GM18517 (cell line): ENCODE results near the gene MKX.

Experiments
- ATAC-seq: cut with Tn5 transposase; IDR thresholded peaks from one replicate; pipeline ENCODE4 v1.9.1; 2021; ENCODE audit warnings: mild to moderate bottlenecking, moderate library complexity; ENCODE audit not compliant: unreplicated experiment

The MKX gene

DNA sequence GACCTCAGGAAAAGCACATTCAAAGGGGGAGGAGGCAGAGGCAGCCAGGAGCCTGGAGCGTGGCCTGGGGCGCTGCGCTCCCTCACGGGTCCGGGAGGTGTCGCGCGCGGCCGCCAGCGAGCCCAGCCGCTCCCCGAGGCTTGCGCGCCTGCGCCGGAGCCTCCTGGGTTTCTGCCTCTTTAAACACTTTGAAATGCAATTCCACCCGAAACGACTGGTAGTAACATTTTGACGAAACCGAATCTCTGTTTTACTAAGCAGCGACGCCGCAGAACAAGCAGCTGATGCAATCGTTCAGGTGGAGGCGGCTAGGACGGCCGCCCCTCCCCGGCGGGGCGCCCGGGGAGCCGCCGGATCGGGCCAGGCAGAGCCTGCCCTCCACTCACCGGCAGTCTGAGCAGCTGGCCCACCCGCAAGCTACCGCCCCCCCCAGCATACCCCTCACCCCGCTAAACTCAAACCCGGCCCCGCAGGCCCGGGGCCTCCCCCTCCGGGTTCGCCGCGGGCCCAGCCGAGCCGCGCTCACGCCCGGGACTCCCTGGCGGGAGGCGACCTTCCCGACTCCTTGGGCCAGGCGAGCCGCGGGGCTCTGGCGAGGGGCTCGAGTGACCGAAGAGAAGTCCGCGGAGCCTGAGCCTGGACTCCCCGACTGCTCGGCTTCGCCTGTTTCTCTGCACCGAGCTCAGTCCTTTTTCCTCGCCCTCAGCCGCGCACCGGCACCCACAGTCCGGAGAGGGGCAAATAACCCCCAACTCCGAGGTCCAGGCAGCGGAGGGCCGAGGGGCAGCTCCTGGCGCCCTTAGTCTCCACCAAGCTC lies 3.2 kb downstream of the MKX start:
- peak; percentile 93 for ATAC-seq

DNA sequence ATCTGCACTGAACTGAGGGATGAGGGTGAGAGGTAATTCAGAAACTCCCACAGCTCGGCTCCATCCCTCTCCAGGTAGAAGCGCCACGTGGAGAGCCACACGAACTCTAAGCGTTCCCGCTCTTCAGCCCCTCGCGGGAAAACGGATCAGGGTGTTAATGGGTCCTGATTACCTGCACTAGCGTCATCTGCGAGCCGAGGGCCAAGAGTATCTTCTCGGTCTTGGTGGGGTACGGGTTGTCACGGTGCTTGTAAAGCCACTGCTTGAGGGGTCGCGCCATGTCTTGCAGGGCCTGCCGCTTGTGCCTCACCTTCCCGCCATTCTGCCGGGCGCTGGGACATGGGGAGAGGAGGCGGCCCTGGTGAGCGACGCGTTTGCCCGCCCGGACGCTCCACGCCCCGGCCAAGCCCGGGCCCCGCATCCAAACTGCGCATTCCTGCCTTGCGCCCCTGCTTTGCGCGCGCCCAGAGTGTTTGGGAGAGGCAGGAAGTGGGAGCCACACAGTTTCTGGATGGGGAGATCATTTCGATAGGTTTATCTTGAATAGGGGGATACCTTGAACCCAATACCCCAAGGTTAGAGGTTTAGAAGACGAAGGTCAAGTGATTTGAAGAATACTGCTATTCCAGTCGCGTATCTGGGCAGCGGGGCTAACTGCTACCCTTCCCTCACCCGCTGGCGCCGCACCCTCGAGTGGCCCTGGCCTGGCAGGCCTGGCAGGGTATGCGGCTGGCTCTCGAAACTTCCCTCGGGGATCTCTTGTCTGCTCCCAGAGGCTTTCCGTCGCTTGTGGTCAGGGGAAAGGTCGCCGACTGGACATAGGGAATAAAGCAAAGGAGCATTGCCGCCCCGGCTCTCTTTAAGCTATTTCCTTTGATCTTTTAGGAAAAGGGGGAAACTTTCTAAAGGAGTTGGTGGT lies 4.2 kb downstream of the MKX start:
- no peak for ATAC-seq

GRCh38 chr10:27736396-27736795 lies 9.2 kb downstream of the MKX start:
- no peak for ATAC-seq

- ATAC-seq = no peak
Measured at GRCh38 chr10:27730041-27730440, 15.6 kb downstream of the MKX start.

DNA sequence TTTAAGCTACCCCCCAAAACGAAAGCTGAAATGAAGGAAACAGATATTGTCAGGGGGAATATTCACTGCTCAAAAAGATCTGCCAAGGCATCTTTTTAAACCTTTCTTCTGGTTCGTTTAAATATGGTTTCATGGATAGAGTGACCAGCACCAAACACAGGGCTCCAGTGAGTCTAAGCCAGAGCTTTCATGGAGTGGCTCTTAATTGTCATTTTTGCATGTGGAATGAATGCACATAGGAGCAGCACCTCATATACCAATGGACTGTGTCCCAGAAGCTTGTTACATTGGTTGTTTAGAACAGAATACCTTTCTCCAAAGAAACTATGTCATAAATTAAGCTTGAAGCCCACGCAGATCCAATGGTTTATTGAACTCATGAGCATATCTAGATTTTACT lies 17.3 kb downstream of the MKX start:
- ATAC-seq = no peak

- no peak for ATAC-seq
Measured at GRCh38 chr10:27724287-27724686, 21.3 kb downstream of the MKX start.

DNA sequence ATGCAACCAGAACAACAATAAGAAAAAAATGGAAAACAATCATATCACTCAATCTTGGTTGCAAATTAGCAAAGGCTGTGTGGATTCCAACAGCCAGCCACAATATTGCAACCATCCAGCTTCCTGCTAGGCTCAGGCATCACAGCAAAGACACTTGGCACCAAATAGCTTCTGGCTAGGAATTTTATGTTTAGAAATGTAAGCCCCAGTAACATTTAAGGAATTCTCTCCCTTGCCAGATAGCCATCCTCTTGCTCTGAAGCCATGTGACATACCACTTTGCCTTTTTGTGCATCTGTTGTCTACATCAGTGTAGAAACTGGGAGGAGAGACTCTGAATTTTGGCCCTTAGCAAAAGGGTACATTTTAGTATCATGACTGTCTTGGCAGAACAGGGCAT lies 22.2 kb downstream of the MKX start:
- ATAC-seq = no peak

DNA sequence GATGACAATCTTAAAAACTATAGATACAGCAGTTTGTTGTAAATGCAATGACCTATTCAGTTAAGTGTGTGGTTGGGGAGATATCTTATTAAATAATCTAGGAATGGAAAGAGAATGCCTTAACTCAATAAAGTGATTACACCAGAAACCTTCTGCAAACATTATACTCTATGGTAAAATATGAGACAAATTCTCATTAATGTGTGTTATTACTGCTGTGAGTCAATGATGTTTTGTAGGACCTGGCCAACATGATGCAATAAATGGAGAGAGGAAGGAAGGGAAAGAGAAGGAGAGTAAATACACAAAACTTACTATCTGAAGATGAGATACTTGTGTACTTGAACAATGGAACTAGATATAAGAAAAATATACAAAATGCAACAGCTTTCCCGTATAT lies 25.1 kb downstream of the MKX start:
- no peak for ATAC-seq

- ATAC-seq = no peak
Measured at GRCh38 chr10:27719052-27719451, 26.6 kb downstream of the MKX start.

DNA sequence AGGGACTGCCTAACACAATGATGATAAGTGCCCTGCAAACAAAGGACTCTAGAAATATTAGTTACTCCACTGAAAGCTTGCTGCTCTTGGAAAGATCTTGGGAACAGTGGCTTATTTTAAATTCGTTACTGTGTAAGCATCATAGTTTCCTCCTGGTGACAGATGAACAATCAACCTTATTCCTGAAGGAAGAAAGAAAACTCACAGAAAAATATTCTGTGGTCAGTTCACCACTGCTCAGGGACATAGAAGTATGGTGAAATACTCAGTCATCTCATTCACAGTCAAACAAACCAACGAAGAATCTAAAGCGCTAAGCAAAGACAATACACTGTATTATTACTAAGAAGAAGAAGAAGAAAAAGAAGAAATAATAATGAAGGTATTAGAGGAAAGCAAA lies 27.8 kb downstream of the MKX start:
- no peak for ATAC-seq

GRCh38 chr10:27717224-27717623 lies 28.4 kb downstream of the MKX start:
- no peak for ATAC-seq

GRCh38 chr10:27716521-27716920 lies 29.1 kb downstream of the MKX start:
- no peak for ATAC-seq

DNA sequence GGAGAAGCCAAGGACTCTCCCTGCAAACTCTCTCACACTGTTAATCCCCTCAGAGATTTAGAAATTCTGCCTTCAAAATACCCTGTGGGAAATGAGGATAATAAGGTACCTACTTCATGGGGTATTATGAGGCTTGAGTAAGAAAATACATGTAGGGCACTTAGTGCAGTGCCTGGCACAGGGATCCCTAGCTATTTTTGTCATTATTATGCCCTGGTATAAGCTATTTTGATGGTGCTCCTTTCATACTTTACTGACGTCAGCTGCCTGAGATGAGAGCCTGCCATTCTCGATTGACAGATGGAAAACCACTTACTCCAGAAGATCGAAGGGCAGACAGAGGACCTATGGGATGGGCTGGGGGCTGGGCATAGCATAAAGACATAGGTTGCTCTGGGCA lies 30.1 kb downstream of the MKX start:
- ATAC-seq = no peak

DNA sequence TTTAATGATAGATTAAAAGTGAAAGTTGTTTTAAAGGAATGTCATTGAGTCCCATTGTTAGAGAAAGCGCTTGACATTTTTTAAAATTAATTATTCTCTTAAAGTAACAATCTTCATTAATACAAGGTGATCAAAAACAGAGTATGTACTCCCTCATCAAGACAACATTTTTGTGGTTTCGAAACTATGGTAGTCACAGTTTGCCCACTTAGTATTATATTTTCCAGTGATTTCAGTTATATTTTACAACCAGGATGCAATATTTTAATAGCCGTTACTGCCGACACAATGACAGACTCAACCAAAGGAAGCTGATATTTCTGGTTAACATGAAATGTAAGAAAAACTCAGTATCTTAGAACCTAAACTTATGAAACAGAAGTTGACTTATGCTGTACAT lies 31.3 kb downstream of the MKX start:
- no peak for ATAC-seq

- no peak for ATAC-seq
Measured at GRCh38 chr10:27713941-27714340, 31.7 kb downstream of the MKX start.

DNA sequence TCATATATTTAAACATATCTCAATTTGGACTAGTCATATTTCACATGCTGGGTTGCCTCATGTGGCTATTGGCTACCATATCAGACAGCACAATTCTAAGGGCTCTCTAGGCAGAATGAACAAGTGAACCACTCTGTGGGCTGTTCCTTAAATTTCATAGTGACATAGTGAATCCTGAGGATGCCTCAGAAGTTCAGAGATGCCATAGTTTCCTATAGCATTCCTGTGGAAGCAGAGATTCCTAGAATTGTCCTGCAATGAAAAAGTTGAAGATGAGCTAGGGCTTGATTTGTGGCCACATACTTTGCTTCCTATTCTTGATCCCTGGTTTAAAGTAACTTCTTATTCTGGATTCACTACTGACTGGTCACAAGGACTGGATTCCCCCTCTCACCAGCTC lies 35.6 kb downstream of the MKX start:
- no peak for ATAC-seq

- ATAC-seq = no peak
Measured at GRCh38 chr10:27709304-27709703, 36.3 kb downstream of the MKX start.

DNA sequence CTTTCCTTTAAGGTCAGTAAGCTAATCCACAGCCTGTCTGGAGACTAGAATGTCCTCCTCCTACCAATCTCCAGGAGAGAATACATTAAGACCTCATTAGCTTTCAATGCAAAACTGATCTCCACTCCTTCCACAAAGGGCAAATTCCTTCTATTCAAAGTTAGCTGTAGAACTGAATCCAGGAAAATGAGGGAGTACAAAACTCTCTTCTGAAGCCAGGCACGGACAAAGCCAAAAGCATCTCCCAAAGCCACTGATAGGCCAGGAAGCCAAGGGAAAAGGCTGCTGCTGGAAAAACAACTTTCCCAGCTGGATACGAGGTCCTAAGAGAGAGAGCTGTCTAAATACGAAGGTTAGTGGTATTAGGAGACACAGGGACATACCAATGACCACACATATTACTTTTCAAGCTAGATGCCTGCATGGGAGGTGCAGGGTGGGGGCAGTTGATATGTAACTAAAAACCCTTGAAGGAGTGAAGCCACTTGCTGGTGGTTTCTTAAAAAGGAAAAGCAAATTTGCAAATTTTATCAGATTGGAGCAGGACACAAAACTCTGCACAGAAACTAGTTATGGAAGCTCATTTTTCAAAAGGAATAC lies 43.6 kb downstream of the MKX start:
- ATAC-seq = no peak

- no peak for ATAC-seq
Measured at GRCh38 chr10:27699776-27700175, 45.8 kb downstream of the MKX start.

GRCh38 chr10:27698961-27699360 lies 46.7 kb downstream of the MKX start:
- ATAC-seq = no peak

- no peak for ATAC-seq
Measured at GRCh38 chr10:27696466-27696865, 49.2 kb downstream of the MKX start.

GRCh38 chr10:27695706-27696105 lies 49.9 kb downstream of the MKX start:
- ATAC-seq = no peak
